ENCODE measurements around the gene FAF1.

Gene FAF1

GRCh38 chr1:50422946-50423669 is 537.0 kb downstream of the FAF1 start, which contains the start of gene DMRTA2 (continued):
- TF ChIP-seq ZBTB49 (tag by site-specific recombination; IDR thresholded peaks at IDR 0.05; ENCODE audit: low read depth) (no peak), PBX3 (CRISPR knock-in tag; IDR thresholded peaks at IDR 0.05) (no peak), ZFP69B (tag by site-specific recombination; IDR thresholded peaks at IDR 0.05) (no peak), YY1 (tag by site-specific recombination; IDR thresholded peaks at IDR 0.05) (0 out of 2 replicates have a peak, but pooled peaks have one; percentile 29), ZNF510 (tag by site-specific recombination; IDR thresholded peaks at IDR 0.05; ENCODE audit: insufficient replicate concordance) (no peak)

GRCh38 chr1:50422675-50422945 is 537.5 kb downstream of the FAF1 start:
- CTCF ChIA-PET, result interaction anchor here (1.4 kb wide), 1 partner anchor 90 kb away, joined by 3 read pairs; no protein-coding TSS in a partner anchor
- POLR2A ChIA-PET, result no interaction called here
- peaks cover 0 to 35% of the 10 kb centered on the region in 2 experiments; a peak in 1 of 3 replicates for H3K36me3 ChIP-seq (ENCODE audit: control insufficient read depth in 2 of 2, insufficient read depth in 1 of 2, low read length in 2 of 2)
- peak overlapping the region; percentile 20; the same call in 1 of the 2 replicates for H3K27ac ChIP-seq (ENCODE audit: extremely low read depth, low read depth, low read length)
- TF ChIP-seq GLIS1 (tag by site-specific recombination; IDR thresholded peaks at IDR 0.05), result no peak
- no peaks in the 10 kb centered on the region for H3K4me1 ChIP-seq (ENCODE audit: control insufficient read depth, insufficient read depth, low read length)
- H3K4me3 ChIP-seq (ENCODE audit: low read depth, low read length), result peak overlapping the region; percentile 53
- no peaks in the 10 kb centered on the region for H3K9me3 ChIP-seq (ENCODE audit: control insufficient read depth, insufficient read depth, low read depth, low read length)

GRCh38 chr1:50421768-50422674 is 538.0 kb downstream of the FAF1 start:
- ChIA-PET POLR2A (no interaction called here), CTCF (interaction anchor here (1.4 kb wide), 1 partner anchor 90 kb away, joined by 3 read pairs; no protein-coding TSS in a partner anchor)
- Histone ChIP-seq H3K9me3 (ENCODE audit: control insufficient read depth, insufficient read depth, low read depth, low read length) (no peaks in the 10 kb centered on the region), H3K4me3 (ENCODE audit: low read depth, low read length) (no peak overlapping the region; the same call in 1 of the 2 replicates), H3K4me1 (ENCODE audit: control insufficient read depth, insufficient read depth, low read length) (no peaks in the 10 kb centered on the region), H3K36me3 (ENCODE audit: control insufficient read depth in 2 of 2, insufficient read depth in 1 of 2, low read length in 2 of 2) (peaks cover 0 to 35% of the 10 kb centered on the region in 2 experiments; a peak in 1 of 3 replicates), H3K27ac (ENCODE audit: extremely low read depth, low read depth, low read length) (no peak overlapping the region; the same call in 1 of the 2 replicates)
- TF ChIP-seq ZNF791 (tag by site-specific recombination; IDR thresholded peaks at IDR 0.05) (no peak), TRIM28 (IDR thresholded peaks at IDR 0.05; ENCODE audit: borderline replicate concordance, low read length) (no peak), REPIN1 (tag by site-specific recombination; IDR thresholded peaks at IDR 0.05; ENCODE audit: low read depth) (no peak), ZNF223 (tag by site-specific recombination; IDR thresholded peaks at IDR 0.05) (no peak), OVOL3 (tag by site-specific recombination; IDR thresholded peaks at IDR 0.05) (no peak)

GRCh38 chr1:50421366-50421748 is 538.7 kb downstream of the FAF1 start:
- POLR2A ChIA-PET, result no interaction called here
- peaks cover 0 to 35% of the 10 kb centered on the region in 2 experiments; a peak in 1 of 3 replicates for H3K36me3 ChIP-seq (ENCODE audit: control insufficient read depth in 2 of 2, insufficient read depth in 1 of 2, low read length in 2 of 2)
- H3K27ac ChIP-seq (ENCODE audit: extremely low read depth, low read depth, low read length), result no peak overlapping the region
- H3K9me3 ChIP-seq (ENCODE audit: control insufficient read depth, insufficient read depth, low read depth, low read length), result no peaks in the 10 kb centered on the region
- no peak overlapping the region for H3K4me3 ChIP-seq (ENCODE audit: low read depth, low read length)
- H3K4me1 ChIP-seq (ENCODE audit: control insufficient read depth, insufficient read depth, low read length), result no peaks in the 10 kb centered on the region
- CTCF ChIA-PET, result interaction anchor here (1.4 kb wide), 1 partner anchor 89 kb away, joined by 3 read pairs; no protein-coding TSS in a partner anchor
- no peak for TF ChIP-seq MEIS1 (CRISPR knock-in tag; IDR thresholded peaks at IDR 0.05; ENCODE audit: borderline replicate concordance)
- TF ChIP-seq ZNF473 (tag by site-specific recombination; IDR thresholded peaks at IDR 0.05), result no peak
- TF ChIP-seq ZSCAN5A (tag by site-specific recombination; IDR thresholded peaks at IDR 0.05), result no peak
- TF ChIP-seq ZNF664 (tag by site-specific recombination; IDR thresholded peaks at IDR 0.05), result no peak
- no peak for TF ChIP-seq ZNF654 (tag by site-specific recombination; IDR thresholded peaks at IDR 0.05; ENCODE audit: low read depth)
- TF ChIP-seq EGR2 (tag by site-specific recombination; IDR thresholded peaks at IDR 0.05; ENCODE audit: low read depth), result no peak
- TF ChIP-seq ZNF530 (tag by site-specific recombination; IDR thresholded peaks at IDR 0.05; ENCODE audit: low read depth), result no peak
- no peak for TF ChIP-seq AEBP2 (tag by site-specific recombination; IDR thresholded peaks at IDR 0.05; ENCODE audit: borderline replicate concordance)
- TF ChIP-seq ZSCAN18 (tag by site-specific recombination; IDR thresholded peaks at IDR 0.05), result no peak

All from HEK293 (cell line).